HL-60 (cell line): ENCODE measurements around the gene TRAM2.

Source experiments
- CTCF ChIP-seq: IDR thresholded peaks from one replicate; pipeline ENCODE4 v1.5.1; 2011; ENCODE audit warnings: low read length, control low read depth, inconsistent platforms; ENCODE audit not compliant: insufficient read depth
- POLR2AphosphoS5 ChIP-seq: IDR thresholded peaks from 2 replicates; pipeline ENCODE4 v1.6.1; 2012; ENCODE audit warnings: low read depth
- REST ChIP-seq: IDR thresholded peaks from 2 replicates; pipeline ENCODE4 v1.6.1; 2012; ENCODE audit warnings: low read depth; ENCODE audit not compliant: insufficient replicate concordance
- SPI1 ChIP-seq: IDR thresholded peaks from 2 replicates; pipeline ENCODE4 v1.6.1; 2012; ENCODE audit warnings: low read depth, mild to moderate bottlenecking, borderline replicate concordance

GRCh38 chr6:52579006-52579660 lies 2.3 kb upstream of the TRAM2 start:
- TF ChIP-seq CTCF (no peak), POLR2AphosphoS5 (no peak), REST (no peak), SPI1 (no peak)
